Ovary (tissue), 9 donors: ENCODE results near the gene GALNT16. TPM values are rescaled to one million over a fixed set of nuclear protein-coding genes. Genes with fewer than 3 reads are reported as not detected.
"Not testable (repeated sequence)": the region's sequence is repeated elsewhere in the genome, so short reads cannot be mapped to it uniquely, and the experiment has no call there.

Source experiments
- DNase-seq, 5 donors: peaks; one replicate each; pipeline ENCODE4 v3.0.0-alpha.2; 2019 to 2020
- H3K27ac ChIP-seq, 2 donors: fragments of 200-600 bp; one replicate each; pipeline versions ENCODE4 v1.5.1 to v1.8.0; 2019 to 2022
- H3K27me3 ChIP-seq: fragments of 200-600 bp; one replicate; pipeline ENCODE4 v1.8.0; 2022
- H3K36me3 ChIP-seq: fragments of 200-600 bp; sonication (generic); one replicate; pipeline ENCODE4 v1.5.1; 2019
- H3K4me1 ChIP-seq: one replicate; pipeline ENCODE4 v1.8.1; 2013; ENCODE audit warnings: mild to moderate bottlenecking, moderate library complexity; ENCODE audit not compliant: insufficient read depth
- H3K4me3 ChIP-seq: fragments of 200-600 bp; sonication (generic); one replicate; pipeline ENCODE4 v1.5.1; 2017
- H3K9me3 ChIP-seq, 2 donors: fragments of 200-600 bp in 1 of 2; sonication (generic) in 1 of 2; one replicate each; pipeline versions ENCODE4 v1.5.1 to v1.8.1; 2013 to 2019; ENCODE audit warnings: mild to moderate bottlenecking in 1 of 2, moderate library complexity in 1 of 2
- EP300 ChIP-seq: sonication (generic); formaldehyde crosslinking; IDR thresholded peaks from one replicate; pipeline ENCODE4 v1.6.1; 2017; ENCODE audit warnings: antibody characterized with exemption
- POLR2A ChIP-seq: fragments of 450-650 bp; IDR thresholded peaks from one replicate; pipeline ENCODE4 v1.6.1; 2017; ENCODE audit warnings: antibody characterized with exemption, mild to moderate bottlenecking, moderate library complexity
- WGBS, 3 donors: extraction: QIAGEN DNeasy Blood & Tissue Kit in 1 of 3; methylation state at CpG; one replicate each; pipeline versions ENCODE4 v1.1.5 to v1.1.7; 2013 to 2017; 5-methylcytosine and 5-hydroxymethylcytosine counted together
- intact Hi-C, 4 donors: fragments of 100-400 bp; cut with DNase I; formaldehyde crosslinking; loops; one replicate each; pipeline versions ENCODE4 v1.11.0 to v1.15.1; 2022 to 2023
- polyA plus RNA-seq, 2 donors: library from polyadenylated mRNA; stranded (reverse); fragments of 200-250 nt in 1 of 2; fragments of 350-450 nt in 1 of 2; fragmentation: Illumina TruSeq in 1 of 2; extraction: RNeasy Lipid Tissue Mini Kit (QIAGEN cat#74804) in 1 of 2; gene quantifications; one replicate each; pipeline ENCODE4 v1.2.3, GENCODE V29; 2013 to 2014
- total RNA-seq, 7 donors: library from RNA; depleted of rRNA in 2 of 7; stranded (reverse); fragments of >200 nt in 2 of 7; fragmentation: NEBNext Ultra II Directional in 3 of 7; extraction: Animal tissue kit (Norgen Biotek cat#: 25700) in 3 of 7; gene quantifications; one replicate each; pipeline versions ENCODE4 v1.1.0 to v1.2.4, GENCODE V29; 2016 to 2023
- TF ChIP-seq, protein P1 (sequence below), 3 donors: fragments of 450-650 bp in 2 of 3; fragments of 200-600 bp in 1 of 3; IDR thresholded peaks; one replicate each; pipeline versions ENCODE4 v1.5.1 to v1.8.0; 2016 to 2022; ENCODE audit warnings: antibody characterized with exemption in 3 of 3, mild to moderate bottlenecking in 1 of 3
- donor health status: DM: no; HTN: no; CAD: no; lungs with moderate emphysema.
- donor health status: DM: no; HTN: no; CAD: no.
- donor health status: Bipolar disorder and iron deficiency.
- donor health status: DM: yes; HTN: yes; CAD: no.
- donor health status: DM: no; HTN: no; CAD: no.
- donor health status: DM: yes; HTN: yes; CAD: no.

Gene GALNT16
- total and polyA plus RNA-seq, 9 donors: 0.36 to 5.3 (median 2.0) TPM

DNA sequence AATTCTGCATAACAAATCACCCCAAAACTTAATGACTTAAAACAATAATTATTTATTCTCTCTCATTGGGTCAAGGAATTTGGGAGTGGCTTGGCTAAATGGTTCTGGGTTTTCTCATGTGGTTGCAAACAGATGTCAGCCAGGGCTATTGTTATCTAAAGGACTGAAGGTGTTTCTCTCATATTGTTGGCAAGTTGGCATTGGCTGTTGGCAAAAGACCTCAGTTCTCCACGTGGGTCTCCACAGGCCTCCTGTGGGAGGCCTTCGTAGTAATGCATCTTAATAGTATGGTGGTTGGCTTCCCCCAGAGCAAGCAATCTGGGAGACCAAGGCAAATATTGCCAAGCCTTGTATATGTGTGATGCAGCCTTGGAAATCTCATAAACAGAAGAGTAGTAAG, 14.4 kb downstream of the GALNT16 start:
- Histone ChIP-seq H3K27me3 (no peaks in the 10 kb centered on the region), H3K36me3 (no peaks in the 10 kb centered on the region), H3K4me3 (no peak overlapping the region), H3K4me1 (no peaks in the 10 kb centered on the region), H3K27ac (no peak overlapping the region), H3K9me3 (no peaks in the 10 kb centered on the region)
- intact Hi-C loops: no loop called here
- 51 to 62% (median 57%) methylated on average over 2 of the region's 2 CpGs for WGBS, 3 donors
- DNase-seq: no peak
- TF ChIP-seq POLR2A: no peak
- TF ChIP-seq, protein P1, sequence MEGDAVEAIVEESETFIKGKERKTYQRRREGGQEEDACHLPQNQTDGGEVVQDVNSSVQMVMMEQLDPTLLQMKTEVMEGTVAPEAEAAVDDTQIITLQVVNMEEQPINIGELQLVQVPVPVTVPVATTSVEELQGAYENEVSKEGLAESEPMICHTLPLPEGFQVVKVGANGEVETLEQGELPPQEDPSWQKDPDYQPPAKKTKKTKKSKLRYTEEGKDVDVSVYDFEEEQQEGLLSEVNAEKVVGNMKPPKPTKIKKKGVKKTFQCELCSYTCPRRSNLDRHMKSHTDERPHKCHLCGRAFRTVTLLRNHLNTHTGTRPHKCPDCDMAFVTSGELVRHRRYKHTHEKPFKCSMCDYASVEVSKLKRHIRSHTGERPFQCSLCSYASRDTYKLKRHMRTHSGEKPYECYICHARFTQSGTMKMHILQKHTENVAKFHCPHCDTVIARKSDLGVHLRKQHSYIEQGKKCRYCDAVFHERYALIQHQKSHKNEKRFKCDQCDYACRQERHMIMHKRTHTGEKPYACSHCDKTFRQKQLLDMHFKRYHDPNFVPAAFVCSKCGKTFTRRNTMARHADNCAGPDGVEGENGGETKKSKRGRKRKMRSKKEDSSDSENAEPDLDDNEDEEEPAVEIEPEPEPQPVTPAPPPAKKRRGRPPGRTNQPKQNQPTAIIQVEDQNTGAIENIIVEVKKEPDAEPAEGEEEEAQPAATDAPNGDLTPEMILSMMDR (IDR thresholded peaks at IDR 0.05): no peak

DNA sequence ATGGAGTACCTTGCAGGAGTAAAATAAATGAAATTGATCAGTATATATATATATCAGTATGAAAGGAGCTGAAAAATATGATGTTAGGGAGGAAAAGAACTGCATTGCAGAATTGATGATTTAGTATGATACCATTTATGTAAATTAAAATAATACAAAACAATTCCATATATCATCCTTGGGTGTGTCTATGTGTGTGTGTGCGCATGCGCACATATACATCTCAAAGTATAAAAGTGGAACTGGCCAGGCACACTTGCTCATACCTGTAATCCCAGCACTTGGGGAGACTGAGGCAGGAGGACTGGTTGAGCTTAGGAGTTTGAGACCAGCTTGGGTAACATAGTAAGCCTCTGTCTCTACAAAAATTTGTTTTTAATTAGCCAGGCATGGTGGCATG, 15.4 kb downstream of the GALNT16 start:
- TF ChIP-seq EP300 (no peak), POLR2A (no peak)
- TF ChIP-seq, protein P1 (IDR thresholded peaks at IDR 0.05): no peak
- intact Hi-C loops: no loop called here
- Histone ChIP-seq H3K27me3 (no peaks in the 10 kb centered on the region), H3K36me3 (no peaks in the 10 kb centered on the region), H3K27ac (no peak overlapping the region), H3K4me3 (no peak overlapping the region), H3K4me1 (no peaks in the 10 kb centered on the region), H3K9me3 (no peaks in the 10 kb centered on the region)
- DNase-seq: no peak
- 97 to 100% (median 98%) methylated on average over 2 of the region's 2 CpGs for WGBS, 3 donors

DNA sequence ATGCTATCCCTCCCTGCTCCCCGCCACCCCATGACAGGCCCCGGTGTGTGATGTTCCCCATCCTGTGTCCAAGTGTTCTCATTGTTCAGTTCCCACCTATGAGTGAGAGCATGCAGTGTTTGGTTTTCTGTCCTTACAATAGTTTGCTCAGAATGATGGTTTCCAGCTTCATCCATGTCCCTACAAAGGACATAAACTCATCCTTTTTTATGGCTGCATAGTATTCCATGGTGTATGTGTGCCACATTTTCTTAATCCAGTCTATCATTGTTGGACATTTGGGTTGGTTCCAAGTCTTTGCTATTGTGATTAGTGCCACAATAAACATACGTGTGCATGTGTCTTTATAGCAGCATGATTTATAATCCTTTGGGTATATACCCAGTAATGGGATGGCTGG, 17.4 kb downstream of the GALNT16 start:
- H3K9me3 ChIP-seq, DNase-seq, H3K4me3 ChIP-seq, H3K27me3 ChIP-seq, intact Hi-C loops, H3K36me3 ChIP-seq, H3K27ac ChIP-seq, H3K4me1 ChIP-seq: not testable (repeated sequence)
- WGBS, 3 donors: 93 to 100% (median 96%) methylated on average over 2 to 3 of the region's 3 CpGs

DNA sequence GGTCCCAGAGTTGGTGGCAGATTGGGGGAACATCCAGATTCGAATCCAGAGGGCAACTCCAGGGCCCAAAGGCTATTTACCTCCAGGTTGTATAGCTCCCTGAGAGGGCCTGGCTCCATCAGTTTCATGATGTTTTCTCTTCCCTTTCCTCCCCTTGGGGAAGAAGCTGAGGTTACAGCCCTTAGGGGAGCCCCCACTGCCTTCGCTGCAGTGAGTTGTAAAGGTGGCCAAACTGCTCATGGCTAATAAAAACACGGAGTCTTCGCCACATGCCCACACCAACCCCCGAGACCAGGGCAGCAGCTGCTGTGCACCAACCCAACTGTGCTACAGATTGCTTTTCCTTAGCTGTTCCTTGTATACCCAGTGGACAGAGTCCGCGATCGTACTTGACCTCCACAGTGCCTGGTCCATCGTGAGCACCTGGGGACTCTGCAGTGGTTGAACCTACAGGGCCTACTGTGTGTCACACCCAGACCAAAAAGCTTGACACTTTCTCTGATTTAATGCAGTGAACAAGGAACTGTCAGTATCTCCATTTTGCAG, 20.9 kb downstream of the GALNT16 start:
- TF ChIP-seq POLR2A (no peak), EP300 (no peak)
- TF ChIP-seq, protein P1 (IDR thresholded peaks at IDR 0.05): no peak
- 89 to 94% (median 91%) methylated on average over 9 of the region's 9 CpGs for WGBS, 3 donors
- Histone ChIP-seq H3K9me3 (no peaks in the 10 kb centered on the region), H3K36me3 (no peaks in the 10 kb centered on the region), H3K27me3 (no peaks in the 10 kb centered on the region), H3K27ac (no peak overlapping the region), H3K4me1 (no peaks in the 10 kb centered on the region), H3K4me3 (no peak overlapping the region)
- DNase-seq: no peak
- intact Hi-C loops: no loop called here

DNA sequence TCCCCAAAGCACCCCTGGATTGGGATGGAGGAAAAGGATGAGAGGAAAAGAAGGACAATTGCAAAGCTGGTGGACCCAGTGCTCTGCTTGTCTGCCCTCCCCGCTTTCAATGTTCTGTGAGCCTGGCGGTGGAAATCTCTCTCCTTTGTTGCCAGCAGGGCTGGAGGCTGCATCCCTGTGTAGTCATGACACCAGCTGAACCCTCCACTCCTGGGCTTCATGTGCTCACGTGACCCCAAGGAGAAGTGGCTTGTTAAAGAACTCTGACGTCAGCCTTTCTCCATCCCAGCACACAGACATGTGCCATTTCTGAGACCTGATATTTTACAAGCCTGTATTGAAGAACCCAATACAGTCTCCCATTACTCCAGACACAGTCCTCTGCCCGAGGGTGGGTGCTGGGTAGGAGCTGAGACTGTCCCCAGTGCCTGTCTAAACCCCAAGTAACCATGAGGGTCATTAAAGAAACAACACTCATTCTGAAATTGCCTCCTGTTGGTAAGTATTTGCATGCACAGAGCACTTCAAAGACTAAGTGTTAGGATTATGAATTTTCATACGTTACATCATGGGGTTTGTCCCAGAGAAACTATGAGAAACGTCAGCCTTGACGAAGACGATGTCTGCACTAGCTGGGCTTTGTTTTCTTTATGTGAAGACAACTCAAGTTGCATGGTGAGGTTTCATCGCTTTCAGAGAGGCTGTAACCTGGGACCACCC, 21.7 kb downstream of the GALNT16 start:
- no peak overlapping the region for H3K27ac ChIP-seq
- H3K27me3 ChIP-seq: no peaks in the 10 kb centered on the region
- DNase-seq: no peak
- no peaks in the 10 kb centered on the region for H3K36me3 ChIP-seq
- H3K4me1 ChIP-seq: no peaks in the 10 kb centered on the region
- no peak for TF ChIP-seq POLR2A
- TF ChIP-seq, protein P1 (IDR thresholded peaks at IDR 0.05): no peak
- no peak for TF ChIP-seq EP300
- H3K9me3 ChIP-seq: no peaks in the 10 kb centered on the region
- WGBS, 3 donors: 78 to 83% (median 81%) methylated on average over 10 of the region's 10 CpGs
- intact Hi-C loops: no loop called here
- no peak overlapping the region for H3K4me3 ChIP-seq
